GM21825 (cell line): ENCODE data around the gene SCO1.

Source experiments
- ATAC-seq: cut with Tn5 transposase; IDR thresholded peaks from one replicate; pipeline ENCODE4 v1.9.1; 2021; ENCODE audit warnings: mild to moderate bottlenecking, moderate library complexity; ENCODE audit not compliant: unreplicated experiment

SCO1 gene

DNA sequence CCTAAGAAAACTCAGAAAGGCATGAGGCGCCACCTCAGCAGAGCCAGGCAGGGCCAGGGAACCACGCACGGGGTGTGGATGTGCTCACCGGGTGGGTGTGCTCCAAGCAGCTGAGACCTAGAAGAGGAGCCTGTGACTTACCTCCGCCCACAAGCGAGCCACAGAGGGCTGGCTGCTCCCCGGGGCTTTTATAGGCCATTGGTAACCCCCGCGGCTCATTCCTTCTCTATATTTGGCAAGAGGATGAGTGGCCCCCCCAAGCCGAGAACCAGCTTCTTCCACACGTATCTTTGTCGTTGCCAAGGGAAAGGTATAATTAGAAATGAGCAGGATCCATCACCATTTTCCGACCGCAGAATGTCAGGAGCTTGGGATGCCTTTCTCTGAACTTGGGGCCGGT is 40.2 kb downstream of the SCO1 start, which contains the start of gene MYH3:
TSS of gene MYH3 (minus strand) at position 162 of the 400 bp plus-strand sequence. CDS start 2,245 bp downstream, outside the sequence.
- no peak for ATAC-seq

DNA sequence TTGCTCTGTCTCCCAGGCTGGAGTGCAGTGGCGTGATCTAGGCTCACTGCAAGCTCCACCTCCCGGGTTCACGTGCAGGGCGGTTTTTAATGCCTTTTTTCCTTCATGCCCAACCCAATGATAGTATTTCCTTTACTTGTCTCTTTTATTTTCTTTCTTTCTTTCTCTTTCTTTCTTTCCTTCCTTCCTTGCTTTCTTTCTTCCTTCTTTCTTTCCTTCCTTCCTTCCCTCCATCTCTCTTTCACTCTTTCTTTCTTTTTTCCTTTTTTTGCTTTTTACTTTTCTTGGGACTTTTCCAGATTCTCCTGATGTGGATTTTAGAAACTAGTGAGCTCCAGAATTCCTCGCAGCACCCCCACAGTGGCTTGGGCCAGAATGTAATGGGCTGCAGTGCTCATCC is 43.3 kb downstream of the SCO1 start:
- ATAC-seq, result no peak

DNA sequence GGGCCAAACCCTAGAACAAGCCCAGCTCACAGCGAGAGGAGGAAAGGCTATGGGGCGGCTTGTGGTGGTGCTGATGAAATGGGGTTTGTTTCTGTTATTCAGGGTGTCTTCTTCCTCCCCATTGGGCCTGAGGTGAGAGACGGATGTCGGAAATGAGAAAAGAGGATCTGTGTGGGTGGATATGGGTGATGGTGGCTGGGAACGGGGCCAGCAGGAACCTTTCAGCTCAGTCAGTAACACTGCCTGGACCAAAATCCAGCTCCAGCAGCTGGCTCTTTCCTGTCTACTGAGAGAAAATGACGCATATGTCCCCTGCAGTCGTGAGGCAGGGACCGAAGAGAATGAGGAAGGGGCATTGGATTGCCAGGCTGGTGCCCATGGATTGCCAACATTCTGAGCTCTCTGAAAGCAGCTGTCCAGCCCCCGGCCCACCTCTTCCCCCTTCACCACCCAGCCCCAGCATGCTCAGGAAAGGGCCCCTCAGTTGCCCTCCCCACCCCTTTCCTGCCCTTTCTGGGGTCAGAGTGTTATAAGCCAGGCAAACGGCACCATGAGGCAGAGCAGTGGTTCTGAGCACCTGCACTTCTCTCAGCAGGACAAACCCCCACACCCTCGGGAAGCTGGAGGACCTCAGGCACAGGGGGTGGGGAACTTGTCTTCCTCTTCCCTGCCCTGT is 44.2 kb downstream of the SCO1 start:
- ATAC-seq, result no peak

DNA sequence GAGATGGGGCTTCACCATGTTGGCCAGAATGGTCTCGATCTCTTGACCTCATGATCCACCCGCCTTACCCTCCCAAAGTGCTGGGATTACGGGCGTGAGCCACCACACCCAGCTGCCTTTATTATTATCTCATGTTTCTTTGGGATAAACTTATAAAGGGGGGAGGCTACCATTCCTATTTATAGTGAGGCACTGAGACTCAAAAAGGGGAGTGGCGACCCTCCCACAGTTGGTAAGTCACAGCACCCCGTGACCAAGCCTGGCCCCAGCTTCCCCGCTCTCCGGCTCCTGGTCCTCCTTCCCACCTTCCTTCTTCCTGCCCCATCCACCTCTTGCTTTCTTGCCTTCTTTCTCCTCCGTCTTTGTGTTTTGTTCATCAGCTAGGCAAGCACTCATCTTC is 45.4 kb downstream of the SCO1 start:
- ATAC-seq, result no peak

DNA sequence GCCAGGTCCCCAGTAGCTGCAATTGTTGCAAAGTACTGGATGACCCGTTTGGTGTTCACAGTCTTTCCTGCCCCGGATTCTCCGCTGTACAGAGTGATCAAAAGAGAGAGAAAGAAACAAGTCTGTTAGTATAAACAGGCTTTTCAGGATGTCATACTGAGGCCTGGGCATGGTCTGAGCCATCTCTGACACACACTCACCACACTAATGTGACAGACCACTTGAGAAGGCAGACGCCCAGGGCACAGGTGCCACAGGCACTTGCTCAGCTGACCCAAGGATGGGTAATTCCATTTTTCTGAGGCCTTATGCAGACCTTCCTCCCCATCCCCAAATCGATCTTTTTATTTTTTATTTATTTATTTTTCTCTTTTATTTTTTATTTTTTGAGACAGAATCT is 47.7 kb downstream of the SCO1 start:
- ATAC-seq, result no peak

DNA sequence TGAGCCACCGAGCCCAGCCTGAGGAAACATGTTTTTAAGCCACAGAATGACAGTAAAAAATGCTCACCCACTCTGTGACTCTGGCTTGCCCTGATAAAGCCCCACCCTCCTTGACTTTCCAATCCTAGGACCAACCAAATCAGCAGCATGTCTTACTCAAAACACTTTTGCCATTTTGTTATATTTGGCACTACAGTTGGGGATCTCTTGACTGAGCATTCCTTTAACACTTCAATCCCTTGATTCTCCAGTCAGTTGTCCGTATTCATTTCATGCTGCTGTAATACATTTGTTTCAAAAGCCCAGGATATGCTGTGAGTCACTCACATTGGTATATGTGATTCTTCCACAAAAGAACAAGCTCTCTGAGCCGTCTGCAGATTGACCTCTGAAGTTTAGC is 48.4 kb downstream of the SCO1 start:
- no peak for ATAC-seq

DNA sequence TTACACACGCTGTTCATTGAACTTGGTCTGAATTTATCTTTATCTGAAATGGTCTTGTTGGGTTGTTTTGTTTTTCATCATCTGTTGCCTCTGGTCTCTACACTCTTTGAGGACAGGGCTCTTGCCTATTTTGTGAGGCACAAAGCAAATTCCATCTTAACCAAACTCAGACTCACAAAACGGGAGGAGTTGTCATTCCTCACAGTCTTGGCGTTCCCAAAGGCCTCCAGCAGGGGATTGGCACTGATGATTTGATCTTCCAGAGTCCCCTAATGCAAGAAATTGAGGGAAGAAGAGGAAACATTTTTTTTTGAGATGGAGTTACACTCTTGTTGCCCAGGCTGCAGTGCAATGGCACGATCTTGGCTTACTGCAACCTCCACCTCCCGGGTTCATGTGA is 49.0 kb downstream of the SCO1 start:
- ATAC-seq, result no peak

DNA sequence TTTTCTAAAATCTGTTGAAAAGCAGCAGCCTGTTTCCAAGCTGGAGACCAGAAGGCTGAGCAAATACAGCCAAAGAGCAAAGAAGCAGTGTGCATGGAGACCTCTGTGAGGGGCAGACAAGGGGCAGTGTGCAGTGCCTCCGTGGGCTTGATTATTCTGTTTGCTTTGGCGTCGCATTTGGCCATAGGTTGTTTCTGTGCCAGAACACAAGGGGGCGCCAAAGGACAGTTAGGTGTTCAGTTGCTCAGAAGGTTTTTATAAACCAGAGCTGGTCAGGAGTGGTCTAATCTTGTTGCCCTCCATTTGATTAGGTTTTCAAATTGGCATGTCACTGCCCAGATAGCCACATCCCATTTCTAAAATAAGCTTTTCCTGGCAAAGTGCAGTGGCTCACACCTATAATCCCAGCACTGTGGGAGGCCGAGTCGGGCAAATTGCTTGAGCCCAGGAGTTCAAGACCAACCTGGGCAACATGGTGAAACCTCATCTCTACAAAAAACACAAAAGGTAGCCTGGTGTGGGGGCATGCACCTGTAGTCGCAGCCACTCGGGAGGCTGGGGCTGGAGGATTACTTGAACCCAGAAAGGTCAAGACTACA is 50.8 kb downstream of the SCO1 start:
- ATAC-seq, result no peak

DNA sequence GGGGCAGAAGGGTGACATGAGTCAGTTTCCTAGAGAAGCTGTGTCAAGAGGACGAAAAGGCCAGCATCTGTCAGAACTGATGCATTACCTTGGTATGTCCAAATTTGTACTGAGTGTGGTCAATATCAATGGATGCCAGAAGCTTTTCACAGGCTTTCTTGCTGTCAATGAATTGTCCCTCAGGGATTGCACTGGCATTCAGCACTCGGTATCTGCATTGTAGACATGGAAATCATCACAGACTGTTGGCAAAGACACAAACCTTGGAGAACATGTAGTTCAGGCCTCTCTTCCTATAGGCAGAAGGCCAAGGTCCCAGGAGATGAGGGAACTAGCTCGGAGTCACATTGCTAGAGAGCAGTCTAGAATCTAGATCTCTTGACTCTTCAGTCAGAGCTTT is 56.9 kb downstream of the SCO1 start:
- no peak for ATAC-seq

DNA sequence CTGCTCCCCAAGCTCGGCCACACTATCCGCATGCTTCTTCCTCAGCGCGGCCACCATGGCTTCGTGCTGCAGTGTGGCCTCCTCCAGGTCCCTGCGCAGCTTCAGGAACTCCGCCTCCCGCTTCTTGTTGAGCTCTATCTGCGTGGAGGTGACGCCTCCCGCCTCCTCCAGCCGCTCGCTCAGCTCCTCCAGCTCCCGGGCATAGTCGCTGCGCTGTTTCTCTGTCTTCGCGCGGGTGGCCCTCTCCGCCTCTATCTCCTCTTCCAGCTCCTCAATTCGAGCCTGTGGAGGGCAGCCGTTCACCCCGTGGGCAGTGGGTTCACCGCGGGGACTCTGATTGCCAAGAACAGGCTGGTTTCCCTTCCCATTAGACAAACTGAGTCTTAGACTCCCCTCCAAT is 59.2 kb downstream of the SCO1 start:
- no peak for ATAC-seq

DNA sequence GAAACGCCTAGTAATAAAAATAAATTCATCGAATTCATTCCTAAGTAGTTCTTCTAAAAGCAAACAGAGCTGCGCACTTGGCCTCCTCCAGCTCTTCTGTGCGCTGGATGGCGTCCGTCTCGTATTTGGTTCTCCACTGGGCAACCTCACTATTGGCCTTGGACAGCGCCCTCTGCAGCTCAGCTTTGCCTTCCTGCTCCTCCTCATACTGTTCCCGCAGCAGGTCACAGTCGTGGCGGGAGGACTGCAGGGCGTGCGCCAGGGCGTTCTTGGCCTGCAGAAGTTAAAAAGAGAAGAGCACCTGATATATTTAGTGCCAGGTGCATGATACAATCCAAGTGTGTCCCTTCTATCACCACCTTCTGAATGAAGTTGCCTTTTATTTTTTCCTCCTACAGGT is 62.0 kb downstream of the SCO1 start:
- no peak for ATAC-seq

DNA sequence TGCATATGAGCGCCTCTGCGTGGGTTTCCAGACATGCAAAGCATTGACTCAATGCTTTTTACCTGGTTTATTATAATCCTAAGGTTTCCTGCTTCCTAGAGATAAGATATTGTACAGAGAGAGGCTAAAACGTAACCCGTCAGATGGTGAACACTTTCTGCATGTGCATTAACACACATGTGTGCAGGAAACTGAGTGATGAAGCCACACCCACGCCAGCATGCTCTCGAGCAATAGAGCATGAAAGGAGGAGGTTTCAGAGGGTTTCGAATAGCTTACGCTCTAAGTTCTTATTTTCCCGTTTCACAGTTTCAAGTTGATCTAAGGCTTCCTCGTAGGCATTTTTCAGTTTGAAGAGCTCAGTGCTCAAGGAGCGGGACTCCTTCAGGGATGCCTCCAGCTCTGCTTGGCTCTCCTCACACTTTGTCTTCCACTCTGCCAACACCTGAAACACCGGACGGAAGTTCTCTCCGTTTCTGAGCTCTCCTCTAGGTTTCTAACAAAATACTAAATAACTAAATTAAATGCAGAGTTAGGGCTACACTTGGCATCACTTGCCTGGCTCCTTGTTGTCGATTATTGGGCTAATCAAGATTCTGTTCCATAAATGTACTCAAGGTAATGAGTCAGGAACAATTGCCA is 63.5 kb downstream of the SCO1 start:
- peak; percentile 91 for ATAC-seq

DNA sequence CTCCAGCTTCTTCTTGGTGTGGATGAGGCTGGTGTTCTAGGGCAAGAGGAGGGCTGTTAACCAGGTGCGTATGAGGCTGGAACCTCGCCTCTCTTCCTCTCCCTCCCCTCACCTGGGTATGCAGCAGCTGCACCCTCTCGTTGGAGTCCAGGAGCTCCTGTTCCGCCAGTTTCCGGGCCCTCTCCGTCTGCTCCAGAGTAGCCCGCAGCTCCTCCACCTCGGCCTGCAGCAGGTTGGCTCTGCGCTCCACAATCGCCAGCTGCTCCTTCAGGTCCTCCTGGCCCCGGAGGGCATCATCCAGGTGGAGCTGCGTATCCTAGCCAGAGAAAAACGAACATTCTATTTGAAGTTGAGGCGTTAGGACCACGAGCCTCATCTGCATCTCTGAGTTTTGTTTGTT is 65.6 kb downstream of the SCO1 start:
- ATAC-seq, result no peak

DNA sequence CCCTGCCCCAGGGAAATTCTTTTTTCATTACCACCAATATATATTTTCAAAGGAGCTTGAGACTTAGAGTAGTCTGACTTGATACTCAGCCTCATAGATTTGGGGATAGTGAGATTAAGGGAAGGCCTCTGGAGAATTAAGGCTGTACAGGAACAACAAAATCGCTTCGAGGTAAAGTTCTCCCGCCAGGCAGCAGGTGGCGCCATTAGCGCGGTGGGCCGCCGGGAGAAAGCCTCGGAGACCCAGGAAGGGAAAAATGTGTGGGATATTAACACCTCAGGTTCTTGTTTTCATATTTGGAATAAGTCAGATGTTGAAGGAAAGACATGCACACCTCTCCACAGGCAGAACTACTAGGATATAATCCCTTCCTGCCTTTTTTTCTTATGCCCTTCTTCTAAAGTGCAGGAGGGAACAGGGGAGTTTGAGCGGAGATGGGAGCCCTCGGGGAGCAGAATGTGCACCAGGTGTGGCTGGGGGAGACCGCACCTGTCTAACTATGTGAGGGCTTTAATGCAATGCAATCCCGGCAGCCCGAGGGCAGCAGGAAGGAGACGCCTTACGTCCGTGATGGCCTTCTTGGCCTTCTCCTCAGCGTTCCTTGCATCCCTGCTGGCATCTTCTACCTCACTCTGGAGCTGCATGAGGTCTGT is 66.2 kb downstream of the SCO1 start:
- ATAC-seq, result no peak

DNA sequence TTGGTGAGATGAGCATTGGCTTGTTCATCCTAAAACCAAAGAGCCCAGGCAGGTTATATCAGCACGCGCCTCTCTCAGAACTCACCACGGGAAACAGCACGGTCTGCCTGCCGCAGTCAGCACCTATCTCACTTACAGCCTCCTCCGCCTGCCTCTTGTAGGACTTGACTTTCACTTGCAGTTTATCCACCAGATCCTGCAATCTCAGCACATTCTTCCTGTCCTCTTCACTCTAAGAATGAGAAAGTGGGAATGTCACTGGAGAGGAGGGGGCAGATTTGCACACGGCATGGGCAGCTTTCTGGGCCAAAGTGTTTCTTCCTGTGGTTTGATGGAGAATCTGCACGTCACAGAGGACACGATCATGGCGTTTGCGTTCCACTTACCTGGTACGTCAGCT is 67.6 kb downstream of the SCO1 start:
- no peak for ATAC-seq

DNA sequence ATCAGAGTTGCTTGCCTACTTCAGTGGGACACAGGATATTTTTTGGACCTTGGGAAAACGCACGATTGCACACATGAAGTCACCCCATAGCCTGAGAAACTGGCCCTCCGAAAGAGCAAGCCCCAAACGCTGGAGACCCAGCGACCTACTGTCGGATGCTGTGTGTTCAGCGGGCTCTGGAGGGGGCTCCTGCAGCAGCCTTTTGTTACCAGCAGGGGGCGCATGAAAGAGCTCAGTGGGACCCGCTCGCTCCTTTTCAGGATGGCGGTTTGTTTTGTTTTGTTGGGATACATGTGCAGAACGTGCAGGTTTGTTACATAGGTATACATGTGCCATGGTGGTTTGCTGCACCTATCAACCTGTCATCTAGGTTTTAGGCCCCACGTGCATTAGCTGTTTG is 68.6 kb downstream of the SCO1 start:
- ATAC-seq, result no peak

DNA sequence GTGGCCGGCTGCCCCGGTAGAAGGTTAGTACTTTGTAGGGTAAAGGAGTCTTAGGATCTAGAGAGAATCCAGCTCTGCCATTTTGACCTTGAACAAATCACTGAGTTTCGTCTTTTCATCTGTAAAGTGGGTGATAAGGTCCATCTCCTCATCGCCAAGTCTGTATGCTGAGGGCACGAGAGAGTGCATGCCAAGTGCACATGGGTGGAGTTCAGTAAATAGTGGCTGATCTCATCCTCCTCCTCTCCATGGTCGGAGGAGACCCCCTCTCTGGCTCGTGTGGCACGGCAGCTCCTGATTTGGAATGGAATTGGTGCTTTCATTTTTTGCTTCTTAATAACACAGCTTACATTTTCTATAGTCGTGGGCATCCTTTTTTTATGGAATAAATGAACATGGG is 70.9 kb downstream of the SCO1 start:
- no peak for ATAC-seq

DNA sequence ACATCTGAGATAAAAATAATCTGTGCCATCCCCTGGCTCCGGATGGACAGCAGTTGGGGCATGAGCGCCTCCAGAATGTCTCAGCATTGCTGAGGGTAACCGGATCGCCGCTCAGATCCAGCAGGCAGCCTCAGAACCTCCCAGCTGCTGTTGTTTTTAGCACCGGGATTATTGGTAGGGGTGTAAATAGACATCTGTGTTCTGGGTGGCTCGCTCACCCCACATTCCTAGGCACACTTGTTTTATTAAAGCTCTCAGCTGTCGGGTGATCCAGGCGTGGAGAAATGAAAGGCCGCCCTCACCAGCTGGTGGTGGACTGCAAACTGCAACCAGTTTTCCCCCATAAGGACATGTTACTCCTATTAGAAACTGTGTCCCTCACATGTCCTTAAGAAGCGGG is 72.4 kb downstream of the SCO1 start:
- ATAC-seq, result no peak

DNA sequence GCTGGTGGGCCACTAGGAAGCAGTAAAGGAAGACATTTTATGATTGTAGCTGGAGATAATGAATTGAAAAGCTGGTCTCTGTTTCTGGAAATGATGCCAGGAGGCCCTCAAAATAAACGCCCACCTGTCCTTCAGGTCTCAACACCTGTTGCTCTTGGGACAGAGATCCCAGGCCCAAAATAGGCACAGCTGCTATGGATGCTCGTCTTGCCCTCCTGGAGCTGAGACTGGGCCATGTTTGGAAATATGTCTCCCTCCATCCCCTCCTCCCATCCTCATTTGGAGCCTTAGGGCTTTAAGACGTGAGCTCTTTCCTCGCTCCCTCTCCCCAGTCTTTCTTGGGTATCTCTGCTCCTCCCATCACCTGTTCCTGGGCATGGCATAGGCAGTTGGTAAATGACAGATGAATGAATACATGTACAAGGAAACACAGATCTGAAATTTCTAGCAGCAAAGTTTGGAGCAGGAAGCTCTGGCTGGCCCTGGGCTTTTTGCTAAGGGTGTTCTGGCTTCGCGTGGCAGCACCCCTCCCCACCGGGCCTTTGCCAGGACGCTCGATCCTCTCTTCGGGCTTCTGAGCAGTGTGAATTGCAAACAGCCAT is 73.5 kb downstream of the SCO1 start:
- ATAC-seq, result no peak

DNA sequence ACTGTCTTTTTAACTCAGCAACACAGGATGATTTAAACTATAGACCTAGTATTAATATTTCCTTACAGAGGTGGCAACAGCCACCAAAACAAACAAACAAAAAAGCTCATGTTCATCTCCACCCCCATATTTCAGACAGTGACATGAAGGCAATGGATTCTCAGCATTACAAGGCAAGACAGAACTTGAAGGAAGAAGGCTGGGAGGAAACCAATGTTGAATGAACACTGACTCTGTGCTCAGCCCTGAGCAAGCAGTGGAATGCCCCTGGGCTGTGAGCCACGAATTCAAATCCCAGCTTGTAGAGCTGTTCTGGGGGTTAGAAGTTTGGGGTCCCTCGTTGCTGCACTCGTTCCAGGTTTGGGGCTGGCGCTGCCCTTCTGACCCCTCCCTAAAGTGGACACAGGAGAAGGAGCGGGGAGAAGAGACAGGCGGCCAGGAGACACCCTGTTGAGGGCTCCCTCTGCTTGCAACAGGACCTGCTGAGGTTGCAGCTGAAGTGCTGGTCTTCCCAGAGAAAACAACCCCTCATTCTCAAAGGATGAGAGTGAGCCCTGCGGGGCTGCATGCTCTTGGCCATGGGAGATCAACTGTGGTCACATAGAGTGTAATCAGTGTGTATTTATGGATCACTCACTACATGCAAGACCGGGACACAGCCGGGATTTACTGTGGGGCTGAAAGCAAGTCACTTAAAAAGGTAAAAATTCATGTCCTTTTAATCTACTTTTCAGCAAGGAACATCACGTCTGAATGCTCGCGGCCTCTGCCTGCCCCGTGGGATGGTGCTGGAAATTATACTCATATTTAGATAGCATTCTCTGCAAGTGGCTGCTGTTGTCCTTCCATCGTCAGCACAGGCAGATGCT is 74.5 kb downstream of the SCO1 start:
- no peak for ATAC-seq
